HL-60 (cell line): ENCODE results near the gene PCNA.

Source experiments
- DNase-seq, 2 experiments: peaks; one replicate each; pipeline ENCODE4 v3.0.0-alpha.2; 2010 to 2020; ENCODE audit warnings: low read depth in 1 of 2, low spot score in 1 of 2
- H3K27ac ChIP-seq: fragments of 250-450 bp; sonication (Bioruptor Pico); replicated peaks from 2 replicates; pipeline ENCODE4 v1.5.1; 2020; ENCODE audit warnings: mild to moderate bottlenecking, moderate library complexity
- H3K27me3 ChIP-seq: fragments of 250-450 bp; sonication (Bioruptor Pico); 2 replicates; pipeline ENCODE4 v1.5.1; 2021; ENCODE audit warnings: mild to moderate bottlenecking, moderate library complexity; ENCODE audit not compliant: insufficient read depth, poor library complexity, severe bottlenecking
- H3K4me3 ChIP-seq: replicated peaks from 2 replicates; pipeline ENCODE4 v1.5.1; 2011; ENCODE audit warnings: mild to moderate bottlenecking, control low read depth, low read length; ENCODE audit not compliant: insufficient read depth
- GABPA ChIP-seq: IDR thresholded peaks from 2 replicates; pipeline ENCODE4 v1.6.1; 2012; ENCODE audit warnings: low read depth
- POLR2AphosphoS5 ChIP-seq: IDR thresholded peaks from 2 replicates; pipeline ENCODE4 v1.6.1; 2012; ENCODE audit warnings: low read depth
- REST ChIP-seq: IDR thresholded peaks from 2 replicates; pipeline ENCODE4 v1.6.1; 2012; ENCODE audit warnings: low read depth; ENCODE audit not compliant: insufficient replicate concordance
- SPI1 ChIP-seq: IDR thresholded peaks from 2 replicates; pipeline ENCODE4 v1.6.1; 2012; ENCODE audit warnings: low read depth, mild to moderate bottlenecking, borderline replicate concordance
- long read RNA-seq: library from polyadenylated mRNA; unstranded; transcript quantifications from one replicate; pipeline ENCODE4 v2.0.0, GENCODE V29; 2020
- TF ChIP-seq, protein P1 (sequence below): IDR thresholded peaks from one replicate; pipeline ENCODE4 v1.5.1; 2011; ENCODE audit warnings: low read length, control low read depth, inconsistent platforms; ENCODE audit not compliant: insufficient read depth

Gene PCNA
- long read RNA-seq, transcript PCNA-201 (6 exons, 1,344 nt) = major isoform, 321 of 361 reads
- long read RNA-seq, transcript PCNA-202 (7 exons, 1,359 nt) = minor isoform, 26 of 361 reads
- long read RNA-seq, partial matches to known transcripts = 7 of 361 reads
- long read RNA-seq, other reads (novel, unspliced or antisense) = 7 of 361 reads

GRCh38 chr20:5119435-5120184, at the start of gene PCNA:
TSS of gene PCNA (minus strand) at chr20:5119958. CDS start at chr20:5119798, 160 bp downstream.
- TF ChIP-seq POLR2AphosphoS5 = peak; percentile 99
- peak; percentile 75 for TF ChIP-seq REST
- TF ChIP-seq, protein P1, sequence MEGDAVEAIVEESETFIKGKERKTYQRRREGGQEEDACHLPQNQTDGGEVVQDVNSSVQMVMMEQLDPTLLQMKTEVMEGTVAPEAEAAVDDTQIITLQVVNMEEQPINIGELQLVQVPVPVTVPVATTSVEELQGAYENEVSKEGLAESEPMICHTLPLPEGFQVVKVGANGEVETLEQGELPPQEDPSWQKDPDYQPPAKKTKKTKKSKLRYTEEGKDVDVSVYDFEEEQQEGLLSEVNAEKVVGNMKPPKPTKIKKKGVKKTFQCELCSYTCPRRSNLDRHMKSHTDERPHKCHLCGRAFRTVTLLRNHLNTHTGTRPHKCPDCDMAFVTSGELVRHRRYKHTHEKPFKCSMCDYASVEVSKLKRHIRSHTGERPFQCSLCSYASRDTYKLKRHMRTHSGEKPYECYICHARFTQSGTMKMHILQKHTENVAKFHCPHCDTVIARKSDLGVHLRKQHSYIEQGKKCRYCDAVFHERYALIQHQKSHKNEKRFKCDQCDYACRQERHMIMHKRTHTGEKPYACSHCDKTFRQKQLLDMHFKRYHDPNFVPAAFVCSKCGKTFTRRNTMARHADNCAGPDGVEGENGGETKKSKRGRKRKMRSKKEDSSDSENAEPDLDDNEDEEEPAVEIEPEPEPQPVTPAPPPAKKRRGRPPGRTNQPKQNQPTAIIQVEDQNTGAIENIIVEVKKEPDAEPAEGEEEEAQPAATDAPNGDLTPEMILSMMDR = no peak
- Histone ChIP-seq H3K27ac (peak within 1 kb of the TSS; percentile 96), H3K4me3 (peak within 1 kb of the TSS; percentile 87), H3K27me3 (no peaks in the 10 kb centered on the region)
- peak; percentile 97 to 98 for DNase-seq

GRCh38 chr20:5168651-5169396, 49.1 kb upstream of the PCNA start:
- Histone ChIP-seq H3K27me3 (no peaks in the 10 kb centered on the region), H3K27ac (no peak overlapping the region), H3K4me3 (no peak overlapping the region)
- peak; percentile 19; the same call in 1 of the 2 replicates for TF ChIP-seq SPI1
- no peak for TF ChIP-seq GABPA
- DNase-seq = peak in 1 of 2 experiments; percentile 51

DNA sequence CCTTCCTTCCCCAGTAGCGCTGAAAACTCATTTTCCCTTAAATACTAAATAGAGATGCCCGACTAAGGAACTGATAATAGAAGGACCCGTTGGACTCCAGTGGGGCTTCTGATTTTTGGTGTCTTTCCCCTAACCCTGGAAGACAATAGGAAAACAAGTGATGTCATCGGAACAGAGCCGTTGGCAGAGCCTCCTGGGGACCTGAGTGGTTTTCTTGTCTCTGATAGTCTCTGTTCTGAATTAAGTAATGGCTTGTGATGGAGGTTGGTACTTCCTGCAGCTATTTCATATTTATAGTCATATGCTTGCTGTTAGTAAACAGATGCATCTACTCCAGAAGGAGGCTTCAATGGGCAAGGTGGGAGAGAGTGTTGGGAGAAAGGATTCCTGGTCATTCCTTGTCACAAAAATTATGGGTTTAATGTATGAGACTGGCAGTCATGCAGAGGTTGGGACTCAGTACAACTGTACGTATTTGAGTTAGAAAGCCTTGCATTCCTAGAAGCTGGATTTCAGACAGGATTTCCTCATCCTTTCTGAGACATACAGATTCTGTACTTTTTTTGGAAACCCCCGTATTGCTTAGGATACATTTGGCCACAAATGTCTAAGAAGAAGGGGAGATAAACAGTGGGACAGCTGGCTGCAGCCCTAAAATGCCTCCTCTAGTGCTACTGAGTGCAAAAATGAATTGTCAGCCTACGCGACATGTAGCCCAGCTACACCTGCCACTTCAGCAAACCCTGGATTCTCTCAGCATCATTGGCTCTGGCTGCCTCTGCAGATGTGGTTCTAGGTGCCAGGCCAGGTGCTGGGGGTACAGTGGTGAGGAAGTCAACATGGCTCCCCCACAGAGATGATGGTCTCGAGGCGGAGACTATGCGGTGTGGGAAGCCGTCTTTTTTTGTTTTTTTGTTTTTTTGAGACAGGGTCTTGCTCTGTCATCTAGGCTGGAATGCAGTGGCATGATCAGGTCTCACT, 45.2 kb upstream of the PCNA start:
- TF ChIP-seq POLR2AphosphoS5 = no peak
- no peak for TF ChIP-seq SPI1
- TF ChIP-seq GABPA = no peak
- no peak for TF ChIP-seq REST
- TF ChIP-seq, protein P1 = no peak
- Histone ChIP-seq H3K4me3 (no peak overlapping the region), H3K27me3 (no peaks in the 10 kb centered on the region), H3K27ac (no peak overlapping the region)
- DNase-seq = no peak
